Inflammatory macrophage (primary cell): ENCODE results near the gene ZDHHC20.
A peak's percentile ranks its signal among the peaks of the same experiment; 100 is the strongest.

Source experiments
- DNase-seq, 2 donors: peaks; one replicate each; pipeline ENCODE4 v3.0.0-alpha.2; 2020 to 2022

The ZDHHC20 gene

DNA sequence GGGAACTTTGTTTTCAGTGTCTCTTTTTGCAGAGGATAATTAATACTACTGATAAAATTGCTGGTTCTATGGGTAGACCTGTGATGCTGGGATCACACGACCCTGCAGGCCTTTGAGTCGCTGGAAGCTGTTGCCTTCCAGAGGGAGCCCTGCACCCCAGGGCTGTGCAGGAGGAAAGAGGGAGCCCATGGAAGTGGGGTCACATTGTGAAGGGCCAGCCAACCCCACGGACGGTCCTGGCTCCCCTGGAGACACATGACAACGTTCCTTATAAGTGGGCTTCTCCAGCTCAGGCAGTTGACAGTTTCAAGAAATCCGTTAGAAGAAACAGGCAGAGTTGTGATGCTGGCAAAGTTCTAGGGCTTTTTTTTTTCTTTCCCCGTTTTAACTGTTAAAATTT is 98.0 kb downstream of the ZDHHC20 start:
- DNase-seq = no peak

DNA sequence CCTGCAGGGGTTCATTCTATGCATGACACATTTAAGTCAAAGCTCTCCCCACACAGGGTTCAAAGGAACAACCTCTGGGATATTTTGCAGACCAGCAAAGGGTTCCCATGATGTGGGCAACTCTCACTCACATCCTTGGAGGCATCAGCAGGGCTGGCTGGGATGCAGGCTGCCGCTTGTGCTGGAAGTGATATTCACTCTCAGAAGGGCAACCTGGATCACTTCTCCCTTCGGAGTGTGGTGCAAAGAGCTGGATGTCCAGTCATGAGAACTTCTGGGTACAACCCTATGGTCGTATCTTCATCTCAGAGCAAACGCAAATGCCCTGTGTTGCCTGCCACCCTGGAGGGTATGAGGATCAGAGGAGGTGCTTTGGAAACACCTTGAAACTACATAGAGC is 98.6 kb downstream of the ZDHHC20 start:
- no peak for DNase-seq

DNA sequence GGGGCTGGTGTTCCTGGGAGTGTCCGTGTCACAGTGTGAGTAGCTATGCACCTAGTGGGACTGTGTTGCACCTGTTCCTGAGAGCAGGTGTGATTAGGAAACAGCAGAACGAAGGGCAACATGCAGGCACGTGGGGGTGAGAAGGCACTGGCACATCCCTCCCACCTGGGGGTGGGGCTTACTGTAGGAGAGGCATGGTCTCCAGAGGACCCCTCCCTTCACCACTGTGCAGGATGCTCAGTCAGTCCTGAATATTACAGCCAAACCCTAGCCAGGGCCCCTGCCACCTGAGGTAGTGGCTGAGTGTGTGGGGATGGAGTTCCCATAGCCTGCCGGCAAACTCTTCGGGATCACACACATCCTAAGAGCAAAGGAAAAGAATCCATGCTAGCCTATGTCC is 99.2 kb downstream of the ZDHHC20 start:
- DNase-seq = no peak

DNA sequence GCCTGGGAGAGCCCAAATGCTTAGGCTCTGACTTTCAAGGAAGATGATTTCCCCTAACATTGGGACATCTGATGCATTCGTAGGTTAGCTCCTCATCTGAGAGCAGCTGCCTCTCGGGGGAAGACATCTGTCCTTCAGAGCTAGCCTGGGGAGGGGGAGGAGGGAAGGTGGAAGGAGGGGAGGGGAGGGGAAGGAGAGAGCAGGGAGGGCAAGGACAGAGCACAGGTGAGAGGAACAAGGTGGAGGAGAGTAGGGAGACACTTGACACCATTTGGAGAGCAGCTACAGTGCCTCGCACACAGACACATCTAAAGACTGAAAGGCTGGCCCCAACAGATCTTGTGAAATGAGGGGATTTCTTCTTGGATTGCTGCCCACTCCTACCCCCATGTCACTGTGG is 103.8 kb downstream of the ZDHHC20 start:
- no peak for DNase-seq

DNA sequence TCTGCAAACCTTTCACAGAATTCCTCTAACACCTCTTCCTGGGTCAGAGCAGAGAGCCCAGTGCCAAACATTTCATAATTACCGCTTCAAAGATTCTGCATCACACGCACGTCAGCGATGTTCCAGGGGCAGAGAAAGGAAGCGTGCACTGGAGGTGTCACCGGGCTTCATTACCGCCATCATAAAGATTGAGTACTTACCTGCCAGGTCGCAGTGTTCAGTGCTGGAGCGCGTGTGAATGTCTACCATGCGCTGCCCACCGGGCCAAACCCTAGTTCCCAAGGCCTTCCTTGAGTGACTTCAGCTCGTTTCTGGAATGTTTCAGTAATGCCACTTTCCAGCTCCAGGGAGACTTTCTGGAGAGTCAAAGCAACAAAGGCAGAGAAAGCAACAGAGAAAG is 104.4 kb downstream of the ZDHHC20 start:
- DNase-seq = no peak

- DNase-seq = no peak
Measured at GRCh38 chr13:21348488-21349120, 110.5 kb downstream of the ZDHHC20 start.

DNA sequence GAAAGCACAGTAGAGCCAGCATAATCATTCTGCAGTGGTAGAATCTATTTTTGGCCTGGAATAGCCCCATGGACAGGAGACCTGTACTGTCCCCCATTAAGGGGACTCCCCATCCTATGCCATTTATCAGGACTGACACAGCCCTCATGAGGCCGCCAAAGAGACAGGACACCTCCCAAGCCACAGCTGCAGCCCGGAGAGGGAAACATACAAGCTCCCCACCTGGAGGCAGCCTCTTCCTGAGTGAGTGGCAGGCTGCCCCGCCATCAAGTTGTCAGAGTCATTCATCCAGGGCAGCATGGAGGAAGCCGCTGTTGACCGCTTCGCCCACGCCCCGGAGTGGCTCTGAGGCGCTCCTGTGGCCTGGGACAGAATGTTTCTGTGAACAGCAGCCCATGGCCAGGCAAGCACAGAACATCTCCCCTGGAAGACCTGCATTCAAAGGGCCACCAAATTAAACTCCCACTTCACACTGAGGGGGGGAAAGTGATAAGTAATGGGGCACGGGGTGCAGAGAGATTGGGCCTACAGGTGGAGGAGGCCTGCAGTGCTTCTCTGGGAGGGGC is 111.3 kb downstream of the ZDHHC20 start:
- DNase-seq = no peak

- peak; percentile 34 to 53 for DNase-seq
Measured at GRCh38 chr13:21344662-21345176, 114.4 kb downstream of the ZDHHC20 start.

- no peak for DNase-seq
Measured at GRCh38 chr13:21343659-21344058, 115.4 kb downstream of the ZDHHC20 start.

DNA sequence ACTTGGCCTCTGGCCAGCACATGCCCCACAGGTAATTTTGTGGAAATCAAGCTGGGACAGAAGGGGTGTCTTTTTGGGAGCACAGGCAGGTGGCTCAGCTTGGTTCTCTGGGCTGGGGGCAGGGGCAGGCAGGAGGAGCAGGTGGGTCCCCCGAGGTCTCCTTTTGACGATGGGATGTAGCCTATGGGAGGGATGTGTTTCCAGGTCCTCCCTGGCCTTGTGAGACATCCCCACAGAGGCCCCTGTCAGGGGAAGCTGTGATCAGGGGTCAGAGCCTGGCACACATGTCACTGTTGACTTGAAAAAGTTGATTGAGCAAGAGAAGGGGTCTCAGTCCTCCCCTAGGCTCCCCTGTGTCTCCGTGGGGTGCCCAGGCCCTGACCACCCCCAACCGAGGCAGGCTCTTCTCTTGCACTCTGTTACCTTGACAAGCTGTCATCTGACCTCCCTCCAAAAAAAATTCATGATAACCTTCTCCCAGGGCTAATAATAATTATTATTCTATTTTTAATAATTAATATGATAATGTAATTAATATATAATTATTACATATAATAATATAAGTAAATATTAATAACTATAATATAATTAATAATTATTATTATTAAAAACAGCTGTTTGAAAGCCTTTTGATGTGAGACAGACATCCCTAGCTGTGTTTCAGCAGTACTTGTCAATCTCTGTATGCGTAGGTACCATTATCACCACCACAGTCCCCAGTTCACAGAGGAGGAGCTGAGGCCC is 116.2 kb downstream of the ZDHHC20 start:
- no peak for DNase-seq

DNA sequence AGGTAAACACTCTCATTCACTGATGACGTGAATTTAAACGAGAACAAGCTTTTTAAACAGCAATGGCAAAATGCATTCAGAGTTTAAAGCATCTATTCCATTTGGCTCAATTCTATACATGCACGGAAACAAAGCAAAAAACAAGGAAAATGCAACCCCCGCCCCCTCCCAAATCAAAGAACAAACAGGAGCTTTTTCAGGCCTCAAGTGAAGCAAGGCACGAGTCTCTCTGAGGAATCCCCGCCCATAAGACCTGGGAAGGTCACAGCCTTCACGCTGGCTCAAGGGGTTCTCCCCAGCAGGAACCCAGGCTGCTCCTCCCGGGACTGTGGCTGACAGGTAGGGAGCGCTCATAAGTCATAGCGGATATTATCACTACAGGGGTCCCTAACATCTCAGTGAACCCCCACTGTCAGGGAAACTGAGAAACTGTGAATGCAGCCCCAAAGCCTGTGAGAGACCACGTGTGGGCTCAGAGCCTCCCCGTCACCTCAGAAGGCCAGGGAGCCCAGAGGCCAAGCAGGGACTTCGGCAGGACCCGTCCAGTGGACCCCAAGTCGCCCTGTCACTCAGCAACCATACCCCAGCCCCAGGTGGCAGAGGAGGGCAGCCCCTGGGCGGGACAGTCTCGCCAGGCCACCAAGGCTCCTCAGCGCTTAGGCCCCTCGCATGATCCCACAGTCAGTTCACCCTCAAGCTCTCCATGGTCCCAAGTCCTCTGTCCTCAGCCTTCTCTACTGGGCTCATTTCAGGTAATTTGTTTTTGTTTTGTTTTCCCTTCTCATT is 117.3 kb downstream of the ZDHHC20 start:
- DNase-seq = no peak

DNA sequence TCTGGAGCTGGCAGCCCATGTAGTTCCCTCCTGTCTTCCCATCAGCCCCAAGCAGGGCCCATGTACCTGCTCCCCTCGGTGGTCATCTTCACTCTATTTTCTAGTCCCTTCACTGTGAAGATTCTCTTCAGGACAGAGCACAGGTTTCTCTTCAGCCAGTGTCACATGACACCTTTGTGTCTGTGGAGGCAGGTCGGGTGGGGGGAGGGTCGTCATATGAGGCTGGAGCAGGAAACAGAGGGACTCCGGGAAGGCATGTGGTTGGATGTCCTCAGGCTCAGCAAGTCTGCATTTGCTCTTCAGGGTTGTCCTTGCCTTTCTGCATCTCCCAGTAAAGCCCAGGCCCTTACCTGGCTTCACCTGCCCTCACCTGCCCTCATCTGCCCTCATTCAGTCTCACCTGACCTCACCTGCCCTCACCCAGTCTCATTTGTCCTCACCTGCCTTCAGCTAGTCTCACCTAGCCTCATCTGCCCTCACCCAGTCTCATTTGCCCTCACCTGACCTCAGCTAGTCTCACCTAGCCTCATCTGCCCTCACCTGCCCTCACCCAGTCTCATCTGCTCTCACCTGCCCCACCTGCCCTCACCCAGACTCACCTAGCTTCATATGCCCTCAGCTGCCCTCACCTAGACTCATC is 120.3 kb downstream of the ZDHHC20 start:
- no peak for DNase-seq

DNA sequence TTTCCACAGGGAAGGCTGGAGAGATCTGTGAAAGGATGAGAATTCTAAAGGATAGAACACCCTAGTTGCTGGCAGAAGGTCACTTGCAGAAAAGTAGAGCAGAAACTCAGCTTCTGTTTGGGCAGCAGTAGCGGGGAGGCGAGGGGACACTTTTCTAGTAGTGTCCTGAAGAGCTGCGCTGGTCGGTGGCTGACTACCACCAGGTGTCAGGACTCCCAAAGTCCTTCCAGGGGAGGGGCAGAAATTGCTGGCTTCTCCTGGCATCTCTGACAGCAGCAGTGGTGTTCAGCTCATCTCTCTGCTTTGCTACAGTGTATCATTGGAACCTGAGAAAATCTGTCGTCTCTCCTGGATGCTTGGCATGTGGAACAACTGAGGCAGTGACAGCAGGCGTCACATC is 120.9 kb downstream of the ZDHHC20 start:
- DNase-seq = no peak

GRCh38 chr13:21336609-21337349 is 122.3 kb downstream of the ZDHHC20 start:
- no peak for DNase-seq

DNA sequence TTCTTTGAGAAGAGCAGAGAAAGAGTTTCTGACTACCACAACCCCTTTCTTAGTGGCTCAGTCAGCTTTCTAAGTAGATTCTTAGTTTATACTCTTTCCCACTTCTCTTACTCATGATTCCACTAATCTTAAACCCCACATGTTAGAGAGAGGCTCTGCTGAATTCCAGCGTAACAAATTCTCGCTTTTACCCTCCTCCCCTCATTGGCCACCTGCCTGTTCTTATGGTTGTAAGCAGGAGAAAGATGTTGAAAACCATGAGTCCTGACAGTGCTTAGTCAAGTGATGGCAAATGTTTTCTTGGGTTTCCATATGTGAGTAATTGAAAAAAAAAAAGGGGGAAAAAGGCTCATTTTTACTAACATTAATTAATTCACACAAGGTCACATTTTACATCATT is 125.9 kb downstream of the ZDHHC20 start:
- DNase-seq = no peak

GRCh38 chr13:21330126-21330861 is 128.8 kb downstream of the ZDHHC20 start:
- no peak for DNase-seq

- no peak for DNase-seq
Measured at GRCh38 chr13:21328836-21329477, 130.1 kb downstream of the ZDHHC20 start.

- DNase-seq = no peak
Measured at GRCh38 chr13:21328201-21328600, 130.9 kb downstream of the ZDHHC20 start.

DNA sequence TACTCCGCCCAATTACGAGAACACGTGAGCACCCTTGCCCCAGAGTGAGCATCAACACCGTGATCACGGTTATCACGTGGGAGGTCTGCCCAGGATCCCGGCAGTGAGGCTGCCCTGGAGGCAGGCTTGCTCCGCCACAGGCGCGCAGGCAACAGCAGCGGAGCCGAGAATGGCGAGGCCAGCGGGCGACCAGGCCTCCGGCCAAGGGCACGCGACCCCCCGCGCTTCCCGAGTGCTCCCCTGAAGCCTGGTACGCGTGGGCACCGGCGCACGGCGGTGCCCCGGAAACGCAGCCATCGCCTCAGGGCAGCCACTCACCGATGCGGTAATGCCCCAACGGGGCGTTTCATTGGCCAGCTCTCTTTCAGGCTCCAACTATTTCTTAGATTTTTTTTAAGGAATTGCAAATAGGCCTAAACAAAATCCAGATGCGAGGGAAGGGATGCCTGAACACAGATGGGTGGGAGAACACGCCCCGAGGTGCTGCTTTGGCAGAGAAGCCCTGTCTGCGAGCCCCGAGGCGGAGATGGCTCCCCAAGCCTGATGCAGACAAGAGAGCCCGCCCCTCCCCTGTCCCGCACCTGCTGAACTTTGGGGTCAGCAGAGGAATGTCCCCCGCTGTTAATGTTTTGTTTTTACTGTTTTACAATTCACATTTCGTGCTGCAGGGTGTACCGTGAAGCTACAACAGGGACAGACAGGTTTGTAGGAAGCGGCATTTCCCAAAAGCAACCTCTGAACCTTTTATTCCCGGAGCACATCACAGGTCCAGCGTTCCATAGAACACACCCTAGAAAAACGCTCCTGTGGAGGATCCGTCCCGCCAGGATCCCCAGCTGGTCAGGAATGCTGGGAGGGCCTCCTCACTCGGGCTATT is 132.7 kb downstream of the ZDHHC20 start:
- DNase-seq = peak in 1 of 2 donors; percentile 14

GRCh38 chr13:21324803-21325202 is 134.3 kb downstream of the ZDHHC20 start:
- DNase-seq = peak; percentile 3 to 47
